H1 (cell line): ENCODE measurements around the gene NTNG2. TPM values are rescaled to one million over a fixed set of nuclear protein-coding genes. Genes with fewer than 3 reads are reported as not detected.

Experiments
- BCL11A ChIP-seq, 2 experiments: IDR thresholded peaks; one replicate each; pipeline ENCODE4 v1.6.1; 2011; ENCODE audit warnings: low read depth in 2 of 2, low read length in 2 of 2, mild to moderate bottlenecking in 2 of 2
- JUND ChIP-seq: IDR thresholded peaks from 2 replicates; pipeline ENCODE4 v1.6.1; 2011; ENCODE audit warnings: mild to moderate bottlenecking, improper control_type of control experiment, low read length
- RNF2 ChIP-seq: fragments of 200-900, 300-1000 bp; sonication (generic); IDR thresholded peaks from 2 replicates; pipeline ENCODE4 v1.7.1; 2016; ENCODE audit warnings: borderline replicate concordance, low read depth, mild to moderate bottlenecking, antibody characterized with exemption, low read length; ENCODE audit not compliant: poor library complexity, severe bottlenecking; ENCODE audit errors: missing control alignments
- SRF ChIP-seq: IDR thresholded peaks from 2 replicates; pipeline ENCODE4 v1.6.1; 2011; ENCODE audit warnings: mild to moderate bottlenecking, low read depth, low read length, moderate library complexity
- polyA plus RNA-seq, 7 experiments: library from polyadenylated mRNA; depleted of rRNA in 3 of 7; stranded (reverse) in 5 of 7; unstranded in 2 of 7; fragments of >200 nt in 5 of 7; fragments of 200-250 nt in 2 of 7; gene quantifications; 1 replicate in 5 of 7; 2 replicates in 1 of 7; 4 replicates in 1 of 7; pipeline versions ENCODE4 v1.2.1 to v1.2.3, GENCODE V29; 2011 to 2013; ENCODE audit warnings: missing spikeins in 2 of 7, mixed read lengths in 2 of 7
- total RNA-seq: library from RNA; stranded (reverse); fragmentation: NEBNext Ultra II Directional; extraction: Animal tissue kit (Norgen Biotek cat#: 25700); gene quantifications from 2 replicates; pipeline ENCODE4 v1.2.1, GENCODE V29; 2021
- TF ChIP-seq, protein P1 (sequence below): IDR thresholded peaks from 2 replicates; pipeline ENCODE4 v1.6.1; 2012; ENCODE audit warnings: low read length, inconsistent platforms

NTNG2 gene
- total and polyA plus RNA-seq, 2 of the 8 experiments (the other 6 are each of a cell fraction or from before 2014, with no cell fraction given) = 1.4 to 1.5 TPM

DNA sequence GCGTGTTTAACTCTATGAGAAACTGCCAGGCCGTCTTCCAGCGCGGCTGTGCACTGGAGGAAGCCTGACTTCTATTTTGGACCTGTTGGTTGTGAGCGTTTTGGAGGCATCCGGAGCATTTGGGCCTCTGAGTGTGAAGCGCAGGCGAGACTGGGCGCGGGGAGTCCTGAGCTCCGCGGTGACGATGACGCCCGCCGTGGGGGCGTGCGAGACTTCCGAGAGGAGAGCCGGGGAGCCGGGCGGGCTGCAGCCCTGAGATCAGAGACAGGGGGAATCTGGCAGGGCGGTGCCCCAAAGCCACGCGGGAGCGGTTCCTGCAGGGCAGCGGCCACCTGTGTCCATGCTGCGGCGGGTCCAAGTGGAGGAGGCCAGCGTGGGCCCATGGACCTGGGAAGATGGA, 47.4 kb downstream of the NTNG2 start (continued):
- TF ChIP-seq, protein P1, sequence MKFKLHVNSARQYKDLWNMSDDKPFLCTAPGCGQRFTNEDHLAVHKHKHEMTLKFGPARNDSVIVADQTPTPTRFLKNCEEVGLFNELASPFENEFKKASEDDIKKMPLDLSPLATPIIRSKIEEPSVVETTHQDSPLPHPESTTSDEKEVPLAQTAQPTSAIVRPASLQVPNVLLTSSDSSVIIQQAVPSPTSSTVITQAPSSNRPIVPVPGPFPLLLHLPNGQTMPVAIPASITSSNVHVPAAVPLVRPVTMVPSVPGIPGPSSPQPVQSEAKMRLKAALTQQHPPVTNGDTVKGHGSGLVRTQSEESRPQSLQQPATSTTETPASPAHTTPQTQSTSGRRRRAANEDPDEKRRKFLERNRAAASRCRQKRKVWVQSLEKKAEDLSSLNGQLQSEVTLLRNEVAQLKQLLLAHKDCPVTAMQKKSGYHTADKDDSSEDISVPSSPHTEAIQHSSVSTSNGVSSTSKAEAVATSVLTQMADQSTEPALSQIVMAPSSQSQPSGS = no peak
- TF ChIP-seq SRF (no peak), BCL11A (IDR thresholded peaks at IDR 0.05; ENCODE audit: low read depth in 2 of 2, low read length in 2 of 2) (no peak), RNF2 (no peak), JUND (no peak)
- TF ChIP-seq, all 59 proteins: peak for 0
